GM12864 (cell line): ENCODE data around the gene PLOD2.

ENCODE experiments used
- DNase-seq: peaks from one replicate; pipeline ENCODE4 v3.0.0-alpha.2; 2011; ENCODE audit warnings: low read depth
- H3K4me3 ChIP-seq: 2 replicates; pipeline ENCODE4 v1.5.1; 2011; ENCODE audit warnings: mild to moderate bottlenecking, low read depth, low read length, control low read depth
- CTCF ChIP-seq: IDR thresholded peaks from 2 replicates; pipeline ENCODE4 v1.5.1; 2011; ENCODE audit warnings: low read depth, mild to moderate bottlenecking, moderate library complexity, low read length, control low read depth, inconsistent platforms; ENCODE audit errors: missing control alignments

Gene PLOD2

DNA sequence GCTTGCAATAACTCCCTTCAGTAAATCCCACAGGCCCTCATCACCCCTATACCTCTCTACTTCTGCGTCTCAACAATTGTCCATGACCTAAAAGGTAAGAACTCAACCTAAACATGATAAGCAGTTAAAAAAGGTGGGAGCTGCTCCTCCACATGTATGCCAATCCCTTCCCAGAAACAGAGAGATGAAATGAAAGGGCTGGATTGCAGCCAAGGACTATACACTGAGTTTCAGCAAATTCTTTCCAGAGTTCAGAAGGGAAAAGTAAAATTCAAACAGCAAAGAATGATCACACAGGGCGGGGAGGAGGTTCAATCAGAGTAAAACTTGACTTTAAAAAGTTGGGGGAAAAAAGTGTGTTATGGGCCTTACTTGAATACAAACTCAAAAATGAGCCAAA is 27.5 kb downstream of the PLOD2 start:
- no peak for DNase-seq
- no peak for TF ChIP-seq CTCF
- no peak overlapping the region for H3K4me3 ChIP-seq

- no peak for DNase-seq
Observed at GRCh38 chr3:146131616-146132410, 29.2 kb downstream of the PLOD2 start.

DNA sequence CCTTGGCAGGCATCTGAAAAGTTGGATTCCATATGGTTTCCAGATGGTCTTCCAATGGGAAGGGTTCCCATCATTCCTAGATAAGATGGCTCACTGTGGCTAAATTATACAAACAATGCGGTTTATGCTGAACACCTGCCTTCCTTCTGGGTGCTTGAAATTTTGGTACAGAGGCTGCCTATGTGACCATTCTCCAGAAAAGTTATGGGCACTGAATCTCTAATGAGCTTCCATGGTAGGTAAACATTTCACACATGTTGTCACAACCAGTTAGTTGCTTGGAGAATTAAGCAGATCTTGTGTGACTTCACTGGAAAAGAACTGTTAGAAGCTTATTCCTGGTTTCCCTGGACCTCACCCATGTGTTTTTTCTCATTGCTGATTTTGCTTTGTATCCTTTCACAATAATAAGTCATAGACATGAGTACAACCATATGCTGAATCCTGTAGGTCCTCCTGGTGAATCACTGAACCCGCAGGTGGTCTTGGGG is 30.1 kb downstream of the PLOD2 start:
- TF ChIP-seq CTCF: no peak
- DNase-seq: no peak
- no peak overlapping the region for H3K4me3 ChIP-seq

More at GRCh38 chr3:146131616-146132410, 29.2 kb downstream of the PLOD2 start:
- TF ChIP-seq CTCF: no peak
- no peak overlapping the region for H3K4me3 ChIP-seq

DNA sequence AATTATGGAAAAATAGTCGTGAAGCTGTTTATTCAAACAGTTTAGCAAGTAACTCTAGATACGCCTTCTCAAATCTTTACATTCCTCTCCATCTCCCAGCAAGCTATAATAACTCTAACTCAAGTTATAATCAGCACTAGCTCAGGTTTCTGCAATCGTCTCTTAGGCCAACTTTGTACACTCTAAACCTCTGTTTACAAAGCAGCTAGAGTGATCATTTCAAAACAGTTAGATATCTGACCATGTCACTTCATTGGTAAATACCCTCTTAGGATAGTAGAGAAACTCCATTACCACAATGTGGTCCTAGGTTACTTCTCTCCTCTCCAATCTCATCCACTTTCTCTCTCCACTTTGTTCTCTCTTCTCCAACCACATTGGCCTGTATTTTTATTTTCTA is 31.2 kb downstream of the PLOD2 start:
- no peak overlapping the region for H3K4me3 ChIP-seq
- no peak for DNase-seq
- TF ChIP-seq CTCF: no peak

GRCh38 chr3:146128939-146129338 is 32.0 kb downstream of the PLOD2 start:
- no peak overlapping the region for H3K4me3 ChIP-seq
- DNase-seq: no peak
- TF ChIP-seq CTCF: no peak

DNA sequence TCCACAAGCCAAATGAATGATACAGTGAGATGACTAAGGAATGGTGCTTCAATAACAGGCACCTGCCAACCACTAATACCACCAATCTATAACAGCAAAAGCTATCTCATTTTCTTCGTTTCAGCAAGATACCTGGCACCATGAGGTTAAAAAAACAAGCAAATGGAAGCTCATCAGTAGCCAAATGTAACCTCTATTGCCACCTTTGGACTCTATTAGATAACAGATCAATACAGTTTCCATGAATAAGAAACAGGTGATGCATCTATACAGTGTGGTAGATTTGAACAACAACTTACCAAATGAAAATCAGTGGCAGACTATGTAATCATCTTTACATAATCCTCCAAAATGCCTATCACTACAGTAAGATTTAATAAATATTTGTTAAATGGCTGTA is 32.8 kb downstream of the PLOD2 start:
- DNase-seq: no peak
- no peak for TF ChIP-seq CTCF
- H3K4me3 ChIP-seq: no peak overlapping the region

DNA sequence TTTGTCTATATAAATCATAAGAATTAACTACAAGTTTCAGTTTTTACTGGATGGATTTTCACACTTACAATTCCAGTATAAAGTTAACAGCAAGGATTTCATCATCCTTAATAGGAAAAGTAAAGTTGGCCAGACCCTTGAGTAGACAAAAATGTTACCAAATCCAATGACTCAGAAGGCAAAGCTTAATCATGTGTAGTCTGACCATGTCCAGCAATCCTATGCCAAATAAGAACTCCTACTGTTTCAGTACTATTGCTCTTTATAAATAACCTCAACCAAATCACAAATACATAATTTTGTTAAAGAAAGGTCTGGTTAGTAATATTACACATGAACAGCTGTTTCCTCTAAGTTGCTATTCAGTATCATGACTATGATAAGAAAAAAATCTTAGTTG is 35.0 kb downstream of the PLOD2 start:
- H3K4me3 ChIP-seq: no peak overlapping the region
- no peak for TF ChIP-seq CTCF
- no peak for DNase-seq
